GM23338 (cell line): Measurements from ENCODE around the gene MTARC2. TPM values are rescaled to one million over a fixed set of nuclear protein-coding genes. Genes with fewer than 3 reads are reported as not detected.

Experiments used
- ATAC-seq: fragments of 200-7000 bp; cut with Tn5 transposase; 3 replicates; pipeline ENCODE4 v1.9.1; 2020
- DNase-seq: peaks from one replicate; pipeline ENCODE4 v3.0.0-alpha.2; 2015; ENCODE audit warnings: low spot score
- H2AFZ ChIP-seq: fragments of 200-600 bp; sonication (generic); 2 replicates; pipeline ENCODE4 v1.8.0; 2016; ENCODE audit warnings: antibody characterized with exemption, mild to moderate bottlenecking, moderate library complexity
- H3F3A ChIP-seq: fragments of 200-600 bp; sonication (generic); replicated peaks from 2 replicates; pipeline ENCODE4 v1.8.0; 2017; ENCODE audit warnings: antibody characterized with exemption, mixed run types, low read depth
- H3K27ac ChIP-seq: fragments of 200-600 bp; sonication (generic); 2 replicates; pipeline ENCODE4 v1.6.1; 2016; ENCODE audit warnings: low read depth
- H3K27me3 ChIP-seq: fragments of 200-600 bp; sonication (generic); 2 replicates; pipeline ENCODE4 v1.8.0; 2016; ENCODE audit warnings: mild to moderate bottlenecking, mixed run types, moderate library complexity; ENCODE audit not compliant: insufficient read depth
- H3K36me3 ChIP-seq: fragments of 200-600 bp; sonication (generic); 2 replicates; pipeline ENCODE4 v1.8.0; 2016; ENCODE audit warnings: mild to moderate bottlenecking; ENCODE audit not compliant: insufficient read depth
- H3K4me1 ChIP-seq: fragments of 200-600 bp; sonication (generic); 2 replicates; pipeline ENCODE4 v1.8.0; 2016; ENCODE audit warnings: mild to moderate bottlenecking, moderate library complexity; ENCODE audit not compliant: insufficient read depth
- H3K4me2 ChIP-seq: fragments of 200-600 bp; sonication (generic); 2 replicates; pipeline ENCODE4 v1.7.1; 2017; ENCODE audit warnings: mixed run types
- H3K4me3 ChIP-seq: fragments of 200-600 bp; sonication (generic); 2 replicates; pipeline ENCODE4 v1.6.1; 2016; ENCODE audit warnings: mixed run types
- H3K79me2 ChIP-seq: fragments of 200-600 bp; sonication (generic); replicated peaks from 2 replicates; pipeline ENCODE4 v1.8.0; 2017; ENCODE audit warnings: mild to moderate bottlenecking; ENCODE audit not compliant: insufficient read depth
- H3K9me2 ChIP-seq: fragments of 200-600 bp; sonication (generic); 2 replicates; pipeline ENCODE4 v1.8.0; 2017; ENCODE audit not compliant: insufficient read depth
- H4K20me1 ChIP-seq: fragments of 200-600 bp; sonication (generic); replicated peaks from 2 replicates; pipeline ENCODE4 v1.8.0; 2017; ENCODE audit warnings: mild to moderate bottlenecking; ENCODE audit not compliant: insufficient read depth
- H3K27ac Mint-ChIP-seq: 2 replicates; pipeline ENCODE4 v1.8.0; 2020; ENCODE audit warnings: inconsistent platforms, mild to moderate bottlenecking, moderate library complexity, mixed read lengths
- H3K27me3 Mint-ChIP-seq: 3 replicates; pipeline ENCODE4 v1.8.0; 2022; ENCODE audit warnings: low read depth, mild to moderate bottlenecking, moderate library complexity, mixed read lengths, inconsistent platforms; ENCODE audit not compliant: insufficient read depth, poor library complexity
- H3K36me3 Mint-ChIP-seq: 3 replicates; pipeline ENCODE4 v1.8.0; 2021; ENCODE audit warnings: low read depth, mild to moderate bottlenecking, inconsistent platforms, moderate library complexity, mixed read lengths
- H3K4me1 Mint-ChIP-seq: 3 replicates; pipeline ENCODE4 v1.8.0; 2020; ENCODE audit warnings: mild to moderate bottlenecking, inconsistent platforms, mixed read lengths
- H3K4me3 Mint-ChIP-seq: 3 replicates; pipeline ENCODE4 v1.8.0; 2021; ENCODE audit warnings: moderate library complexity, mild to moderate bottlenecking, inconsistent platforms, mixed read lengths
- H3K9me3 Mint-ChIP-seq: 3 replicates; pipeline ENCODE4 v1.8.0; 2020; ENCODE audit warnings: moderate library complexity, mild to moderate bottlenecking, inconsistent platforms, mixed read lengths
- CREB1 ChIP-seq: fragments of 250-450 bp; sonication (Bioruptor Pico); IDR thresholded peaks from 2 replicates; pipeline ENCODE4 v1.5.0; 2020; ENCODE audit warnings: low read depth, mild to moderate bottlenecking, moderate library complexity
- ETS1 ChIP-seq: IDR thresholded peaks from 2 replicates; pipeline ENCODE4 v1.6.1; 2016; ENCODE audit warnings: antibody characterized with exemption
- EZH2 ChIP-seq: fragments of 200-600 bp; sonication (generic); IDR thresholded peaks from one replicate; pipeline ENCODE4 v1.8.0; 2017; ENCODE audit warnings: antibody characterized with exemption, mild to moderate bottlenecking, low read depth; ENCODE audit not compliant: unreplicated experiment
- EZH2phosphoT487 ChIP-seq: fragments of 200-600 bp; sonication (generic); IDR thresholded peaks from one replicate; pipeline ENCODE4 v1.8.1; 2018; ENCODE audit warnings: antibody characterized with exemption; ENCODE audit not compliant: unreplicated experiment
- JUNB ChIP-seq: IDR thresholded peaks from one replicate; pipeline ENCODE4 v1.6.1; 2016; ENCODE audit warnings: antibody characterized with exemption; ENCODE audit not compliant: unreplicated experiment
- NANOG ChIP-seq: IDR thresholded peaks from 2 replicates; pipeline ENCODE4 v1.6.1; 2016; ENCODE audit warnings: antibody characterized with exemption, borderline replicate concordance
- POLR2AphosphoS5 ChIP-seq: IDR thresholded peaks from 2 replicates; pipeline ENCODE4 v1.6.1; 2016; ENCODE audit warnings: antibody characterized with exemption, low read depth
- REST ChIP-seq: IDR thresholded peaks from one replicate; pipeline ENCODE4 v1.6.1; 2018; ENCODE audit warnings: antibody characterized with exemption; ENCODE audit not compliant: unreplicated experiment
- STAT1 ChIP-seq: IDR thresholded peaks from one replicate; pipeline ENCODE4 v1.6.1; 2016; ENCODE audit warnings: antibody characterized with exemption; ENCODE audit not compliant: unreplicated experiment
- ZNF114 ChIP-seq: fragments of 250-450 bp; sonication (Bioruptor Pico); IDR thresholded peaks from 2 replicates; pipeline ENCODE4 v1.5.0; 2020; ENCODE audit warnings: mild to moderate bottlenecking, moderate library complexity
- ZNF331 ChIP-seq: fragments of 250-450 bp; sonication (Bioruptor Pico); IDR thresholded peaks from 2 replicates; pipeline ENCODE4 v1.5.0; 2020; ENCODE audit warnings: low read depth, mild to moderate bottlenecking, moderate library complexity
- ZNF462 ChIP-seq: fragments of 250-450 bp; sonication (Bioruptor Pico); IDR thresholded peaks from 2 replicates; pipeline ENCODE4 v1.5.0; 2020; ENCODE audit warnings: mild to moderate bottlenecking, moderate library complexity
- polyA plus RNA-seq: library from polyadenylated mRNA; unstranded; fragments of >200 nt; fragmentation: Nextera tagmentation; extraction: Ambion mirVana; gene quantifications from 2 replicates; pipeline ENCODE4 v1.2.1, GENCODE V29; 2016
- total RNA-seq: library from RNA; depleted of rRNA; stranded (reverse); fragments of >200 nt; shearing (Covaris generic); gene quantifications from 2 replicates; pipeline ENCODE4 v1.2.3, GENCODE V29; 2014
- TF ChIP-seq, protein P1 (sequence below), 2 experiments: fragments of 200-600 bp in 1 of 2; sonication (generic) in 1 of 2; conservative IDR thresholded peaks; 2 replicates each; pipeline versions ENCODE4 v1.5.1 to v1.6.1; 2016 to 2017; ENCODE audit warnings: antibody characterized with exemption in 2 of 2, low read depth in 2 of 2, mild to moderate bottlenecking in 2 of 2, moderate library complexity in 1 of 2

MTARC2 gene
- total and polyA plus RNA-seq, 2 experiments from 2014 or later = 4.1 to 8.0 TPM

DNA sequence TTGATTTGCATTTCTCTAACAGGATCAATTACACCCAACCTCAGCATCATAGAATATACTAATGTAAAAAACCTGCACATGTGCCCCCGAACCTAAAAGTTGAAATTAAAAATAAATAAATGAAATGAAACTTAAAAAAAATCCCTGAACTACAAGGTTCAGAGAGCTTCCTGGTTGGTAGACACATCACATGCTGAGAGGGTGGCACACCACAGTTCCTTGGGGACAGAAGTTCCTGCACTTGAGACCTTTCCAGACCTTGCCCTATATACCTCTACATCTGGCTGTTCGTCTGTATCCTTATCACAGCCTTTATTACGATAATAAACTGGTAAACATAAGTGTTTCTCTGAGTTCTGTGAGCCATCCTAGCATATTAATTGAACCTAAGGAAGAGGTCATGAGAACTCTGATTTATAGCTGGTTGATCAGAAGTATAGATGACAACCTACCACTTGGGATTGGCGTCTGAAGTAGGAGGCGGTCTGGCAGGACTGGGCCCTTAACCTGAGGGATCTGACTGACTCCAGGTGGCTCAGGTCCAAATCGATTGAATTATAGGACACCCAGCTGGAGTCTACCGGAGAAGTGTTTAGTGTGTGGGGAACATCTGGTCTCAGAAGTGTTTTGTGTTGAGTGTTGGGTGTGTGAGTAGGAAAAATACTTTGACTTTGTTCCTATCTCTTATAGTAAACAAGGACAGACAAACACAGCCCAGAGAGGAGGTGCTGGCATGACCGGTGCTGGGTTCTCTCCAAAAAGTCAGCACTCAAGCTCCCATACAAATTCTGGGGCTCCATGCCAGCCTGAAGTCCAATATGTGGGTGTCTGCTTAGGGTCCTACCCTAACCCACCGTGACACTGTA lies 39.0 kb upstream of the MTARC2 start:
- Mint-ChIP-seq H3K9me3 (0 out of 3 replicates have a peak, but pooled peaks cover under 1% of the 10 kb centered on the region), H3K4me3 (no peak overlapping the region), H3K27me3 (peaks cover under 1% of the 10 kb centered on the region), H3K27ac (no peak overlapping the region), H3K4me1 (peaks cover 7% of the 10 kb centered on the region), H3K36me3 (no peaks in the 10 kb centered on the region)
- TF ChIP-seq EZH2 (no peak), JUNB (no peak), ETS1 (no peak), ZNF331 (CRISPR knock-in tag) (no peak), EZH2phosphoT487 (no peak), POLR2AphosphoS5 (no peak), NANOG (no peak), REST (no peak), ZNF462 (CRISPR knock-in tag) (no peak), CREB1 (CRISPR knock-in tag) (no peak), STAT1 (no peak), ZNF114 (CRISPR knock-in tag) (no peak)
- TF ChIP-seq, protein P1, sequence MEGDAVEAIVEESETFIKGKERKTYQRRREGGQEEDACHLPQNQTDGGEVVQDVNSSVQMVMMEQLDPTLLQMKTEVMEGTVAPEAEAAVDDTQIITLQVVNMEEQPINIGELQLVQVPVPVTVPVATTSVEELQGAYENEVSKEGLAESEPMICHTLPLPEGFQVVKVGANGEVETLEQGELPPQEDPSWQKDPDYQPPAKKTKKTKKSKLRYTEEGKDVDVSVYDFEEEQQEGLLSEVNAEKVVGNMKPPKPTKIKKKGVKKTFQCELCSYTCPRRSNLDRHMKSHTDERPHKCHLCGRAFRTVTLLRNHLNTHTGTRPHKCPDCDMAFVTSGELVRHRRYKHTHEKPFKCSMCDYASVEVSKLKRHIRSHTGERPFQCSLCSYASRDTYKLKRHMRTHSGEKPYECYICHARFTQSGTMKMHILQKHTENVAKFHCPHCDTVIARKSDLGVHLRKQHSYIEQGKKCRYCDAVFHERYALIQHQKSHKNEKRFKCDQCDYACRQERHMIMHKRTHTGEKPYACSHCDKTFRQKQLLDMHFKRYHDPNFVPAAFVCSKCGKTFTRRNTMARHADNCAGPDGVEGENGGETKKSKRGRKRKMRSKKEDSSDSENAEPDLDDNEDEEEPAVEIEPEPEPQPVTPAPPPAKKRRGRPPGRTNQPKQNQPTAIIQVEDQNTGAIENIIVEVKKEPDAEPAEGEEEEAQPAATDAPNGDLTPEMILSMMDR (conservative IDR thresholded peaks at IDR 0.05; ENCODE audit: low read depth in 2 of 2) = no peak
- no peak overlapping the region for H3K27ac ChIP-seq
- no peaks in the 10 kb centered on the region for H3K27me3 ChIP-seq
- H4K20me1 ChIP-seq = no peaks in the 10 kb centered on the region
- no peak overlapping the region for H3K4me3 ChIP-seq
- H3K4me2 ChIP-seq = no peak overlapping the region
- no peaks in the 10 kb centered on the region for H3K36me3 ChIP-seq
- no peaks in the 10 kb centered on the region for H3K4me1 ChIP-seq
- 0 out of 2 replicates have a peak, but pooled peaks cover 3% of the 10 kb centered on the region for H3K9me2 ChIP-seq
- ATAC-seq (no peak), DNase-seq (no peak)
- H3F3A ChIP-seq = no peaks in the 10 kb centered on the region
- no peak overlapping the region for H2AFZ ChIP-seq
- no peaks in the 10 kb centered on the region for H3K79me2 ChIP-seq
